KMS-11 (cell line): Measurements from ENCODE around the gene RXFP2.
A peak's percentile ranks its signal among the peaks of the same experiment; 100 is the strongest.

Source experiments
- H2AFZ ChIP-seq: fragments of 200-600 bp; sonication (generic); 2 replicates; pipeline ENCODE4 v1.6.1; 2016; ENCODE audit warnings: antibody characterized with exemption, mixed run types, low read depth
- H3K27ac ChIP-seq: fragments of 200-600 bp; sonication (generic); 2 replicates; pipeline ENCODE4 v1.6.1; 2016; ENCODE audit warnings: mild to moderate bottlenecking, mixed run types
- H3K27me3 ChIP-seq: fragments of 200-600 bp; sonication (generic); 2 replicates; pipeline ENCODE4 v1.6.1; 2017; ENCODE audit warnings: mild to moderate bottlenecking, low read depth, mixed run types, moderate library complexity; ENCODE audit not compliant: insufficient read depth
- H3K36me3 ChIP-seq: fragments of 200-600 bp; sonication (generic); 2 replicates; pipeline ENCODE4 v1.6.1; 2017; ENCODE audit warnings: mild to moderate bottlenecking, mixed run types; ENCODE audit not compliant: insufficient read depth
- H3K4me1 ChIP-seq: fragments of 200-600 bp; sonication (generic); 2 replicates; pipeline ENCODE4 v1.6.1; 2016; ENCODE audit warnings: mild to moderate bottlenecking, low read depth, mixed run types; ENCODE audit not compliant: poor library complexity, severe bottlenecking
- H3K4me2 ChIP-seq: fragments of 200-600 bp; sonication (generic); 2 replicates; pipeline ENCODE4 v1.7.0; 2016; ENCODE audit warnings: mild to moderate bottlenecking, mixed run types
- H3K4me3 ChIP-seq: fragments of 200-600 bp; sonication (generic); IDR thresholded peaks from 2 replicates; pipeline ENCODE4 v1.6.1; 2017; ENCODE audit warnings: low read depth, low read length, mixed read lengths; ENCODE audit not compliant: insufficient read depth
- H3K79me2 ChIP-seq: fragments of 200-600 bp; sonication (generic); 2 replicates; pipeline ENCODE4 v1.6.1; 2016; ENCODE audit warnings: low read depth, mixed run types; ENCODE audit not compliant: insufficient read depth
- H3K9ac ChIP-seq: fragments of 200-600 bp; sonication (generic); 2 replicates; pipeline ENCODE4 v1.6.1; 2016; ENCODE audit warnings: mild to moderate bottlenecking, mixed run types
- H4K20me1 ChIP-seq: fragments of 200-600 bp; sonication (generic); 2 replicates; pipeline ENCODE4 v1.6.1; 2016; ENCODE audit warnings: mild to moderate bottlenecking, mixed run types; ENCODE audit not compliant: insufficient read depth
- TF ChIP-seq, protein P1 (sequence below): fragments of 200-600 bp; sonication (generic); conservative IDR thresholded peaks from 2 replicates; pipeline ENCODE4 v1.6.1; 2017; ENCODE audit warnings: low read depth, mild to moderate bottlenecking, antibody characterized with exemption, low read length, moderate library complexity, mixed read lengths

Gene RXFP2

DNA sequence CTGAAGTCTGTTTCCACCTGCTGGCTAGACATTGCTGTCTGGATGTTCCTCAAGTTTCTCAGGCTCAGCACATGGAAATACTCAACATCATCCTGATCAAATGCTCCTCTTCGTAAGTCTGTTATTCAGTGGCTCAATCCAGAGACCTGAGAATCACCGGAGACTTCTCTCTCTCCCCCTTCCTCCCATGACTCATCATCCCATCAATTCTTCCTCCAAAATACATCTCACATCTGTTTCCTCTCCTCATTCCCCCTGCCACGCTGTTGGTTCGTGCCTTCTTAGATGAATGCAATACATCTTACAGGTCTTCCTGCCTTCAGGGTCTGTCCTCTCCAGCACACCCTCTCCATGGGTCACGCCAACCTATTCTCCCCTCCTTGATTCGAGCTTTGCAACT is 7.4 kb upstream of the RXFP2 start:
- Histone ChIP-seq H3K4me1 (no peaks in the 10 kb centered on the region), H3K27me3 (no peaks in the 10 kb centered on the region), H3K9ac (no peak overlapping the region), H2AFZ (no peak overlapping the region), H3K27ac (no peak overlapping the region), H3K79me2 (no peaks in the 10 kb centered on the region), H3K4me3 (no peak overlapping the region), H3K4me2 (no peak overlapping the region), H3K36me3 (no peaks in the 10 kb centered on the region), H4K20me1 (no peaks in the 10 kb centered on the region)
- TF ChIP-seq, protein P1, sequence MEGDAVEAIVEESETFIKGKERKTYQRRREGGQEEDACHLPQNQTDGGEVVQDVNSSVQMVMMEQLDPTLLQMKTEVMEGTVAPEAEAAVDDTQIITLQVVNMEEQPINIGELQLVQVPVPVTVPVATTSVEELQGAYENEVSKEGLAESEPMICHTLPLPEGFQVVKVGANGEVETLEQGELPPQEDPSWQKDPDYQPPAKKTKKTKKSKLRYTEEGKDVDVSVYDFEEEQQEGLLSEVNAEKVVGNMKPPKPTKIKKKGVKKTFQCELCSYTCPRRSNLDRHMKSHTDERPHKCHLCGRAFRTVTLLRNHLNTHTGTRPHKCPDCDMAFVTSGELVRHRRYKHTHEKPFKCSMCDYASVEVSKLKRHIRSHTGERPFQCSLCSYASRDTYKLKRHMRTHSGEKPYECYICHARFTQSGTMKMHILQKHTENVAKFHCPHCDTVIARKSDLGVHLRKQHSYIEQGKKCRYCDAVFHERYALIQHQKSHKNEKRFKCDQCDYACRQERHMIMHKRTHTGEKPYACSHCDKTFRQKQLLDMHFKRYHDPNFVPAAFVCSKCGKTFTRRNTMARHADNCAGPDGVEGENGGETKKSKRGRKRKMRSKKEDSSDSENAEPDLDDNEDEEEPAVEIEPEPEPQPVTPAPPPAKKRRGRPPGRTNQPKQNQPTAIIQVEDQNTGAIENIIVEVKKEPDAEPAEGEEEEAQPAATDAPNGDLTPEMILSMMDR, result no peak

DNA sequence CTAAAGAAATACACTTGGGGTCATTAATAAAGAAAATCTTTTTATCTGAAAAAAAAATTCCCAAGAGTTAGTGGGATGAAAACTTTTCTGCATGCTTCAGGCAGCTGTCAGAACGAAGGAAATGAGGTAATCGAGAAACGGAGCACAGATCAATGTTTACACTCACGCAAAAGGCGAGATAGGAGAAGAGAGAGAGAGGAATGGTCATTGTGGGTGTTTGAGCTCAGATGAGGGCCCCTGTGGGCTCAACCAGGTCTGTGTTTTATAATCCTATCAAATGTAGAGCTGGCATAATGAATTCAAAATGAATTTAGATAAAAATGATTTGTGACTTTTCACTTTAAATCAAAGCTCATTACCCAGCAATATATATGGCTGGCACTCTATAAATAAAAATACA is 6.3 kb upstream of the RXFP2 start:
- no peak overlapping the region for H3K9ac ChIP-seq
- H3K4me3 ChIP-seq, result no peak overlapping the region

DNA sequence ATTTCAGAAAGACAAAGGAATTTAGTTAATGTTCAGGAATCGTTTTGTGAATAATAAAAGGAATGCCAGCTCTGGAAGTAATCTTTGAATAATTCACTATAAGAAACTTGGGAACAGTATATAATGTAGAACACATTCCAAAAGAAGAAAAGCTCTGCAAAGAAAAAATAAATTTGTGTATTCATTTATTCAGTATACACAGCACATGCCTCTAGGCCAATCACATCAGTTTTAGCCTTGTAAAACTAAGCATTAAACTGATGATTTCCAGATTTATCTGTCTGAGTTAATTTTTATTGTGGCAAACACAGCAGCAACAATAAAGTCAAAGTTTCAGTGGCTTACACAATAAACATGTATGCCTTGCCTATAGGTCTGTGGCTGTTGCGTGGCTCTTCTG is 5.7 kb upstream of the RXFP2 start:
- H3K27me3 ChIP-seq, result no peaks in the 10 kb centered on the region
- TF ChIP-seq, protein P1, result no peak
- H3K4me1 ChIP-seq, result no peaks in the 10 kb centered on the region
- H3K9ac ChIP-seq, result no peak overlapping the region
- H4K20me1 ChIP-seq, result no peaks in the 10 kb centered on the region
- H3K79me2 ChIP-seq, result no peaks in the 10 kb centered on the region
- no peak overlapping the region for H2AFZ ChIP-seq
- H3K27ac ChIP-seq, result no peak overlapping the region
- no peaks in the 10 kb centered on the region for H3K36me3 ChIP-seq
- no peak overlapping the region for H3K4me3 ChIP-seq
- H3K4me2 ChIP-seq, result no peak overlapping the region

More for the DNA sequence above, 6.3 kb upstream of the RXFP2 start:
- Histone ChIP-seq H3K27me3 (no peaks in the 10 kb centered on the region), H2AFZ (no peak overlapping the region), H3K79me2 (no peaks in the 10 kb centered on the region), H4K20me1 (no peaks in the 10 kb centered on the region), H3K27ac (no peak overlapping the region), H3K4me2 (no peak overlapping the region), H3K36me3 (no peaks in the 10 kb centered on the region), H3K4me1 (no peaks in the 10 kb centered on the region)
- TF ChIP-seq, protein P1, result no peak

DNA sequence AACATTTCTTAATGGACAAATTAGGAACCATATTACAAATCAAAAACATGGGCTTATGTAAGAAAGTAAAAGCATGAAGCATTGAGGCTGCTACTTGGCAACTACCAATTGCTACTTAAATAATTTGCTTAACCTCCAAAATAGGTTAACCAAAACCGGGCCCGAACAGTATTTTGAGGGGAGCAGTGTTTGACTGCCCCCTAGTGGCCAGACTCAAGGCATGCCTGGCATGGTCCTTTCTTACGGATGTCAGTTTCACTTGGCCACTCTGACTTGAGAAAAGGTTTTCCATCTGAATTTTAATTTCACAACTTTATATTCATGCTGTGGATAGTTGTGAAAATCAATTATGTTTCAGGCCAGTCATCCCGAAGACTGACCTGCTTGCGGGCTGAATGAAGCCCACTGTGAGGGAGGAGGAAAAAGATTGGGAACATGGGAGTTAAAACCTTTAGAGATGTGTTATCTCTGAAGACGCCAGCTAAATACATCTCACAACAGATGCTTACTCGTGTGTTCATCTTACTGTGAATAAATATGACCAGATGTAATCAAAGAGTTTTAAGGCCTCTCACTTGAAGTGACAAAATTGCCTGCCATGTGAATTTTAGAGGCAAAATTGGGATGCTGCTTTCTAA is 2.9 kb downstream of the RXFP2 start:
- no peaks in the 10 kb centered on the region for H3K36me3 ChIP-seq
- H2AFZ ChIP-seq, result peak overlapping the region; percentile 44; the same call in 1 of the 2 replicates
- no peak overlapping the region for H3K4me3 ChIP-seq
- H3K27me3 ChIP-seq, result no peaks in the 10 kb centered on the region
- H3K27ac ChIP-seq, result no peak overlapping the region
- H4K20me1 ChIP-seq, result no peaks in the 10 kb centered on the region
- TF ChIP-seq, protein P1, result peak; percentile 91
- H3K79me2 ChIP-seq, result no peaks in the 10 kb centered on the region
- no peak overlapping the region for H3K9ac ChIP-seq
- H3K4me2 ChIP-seq, result 0 out of 2 replicates have a peak overlapping the region, but pooled peaks have one; percentile 16
- peaks cover 4% of the 10 kb centered on the region for H3K4me1 ChIP-seq
